Measurements from ENCODE around the gene LGMN. TPM values are rescaled to one million over a fixed set of nuclear protein-coding genes. Genes with fewer than 3 reads are reported as not detected.
A peak's percentile ranks its signal among the peaks of the same experiment; 100 is the strongest.
"Not testable (repeated sequence)": the region's sequence is repeated elsewhere in the genome, so short reads cannot be mapped to it uniquely, and the experiment has no call there.

The LGMN gene
- polyA plus RNA-seq, 1 donor from 2014 or later, result 48.0 TPM

DNA sequence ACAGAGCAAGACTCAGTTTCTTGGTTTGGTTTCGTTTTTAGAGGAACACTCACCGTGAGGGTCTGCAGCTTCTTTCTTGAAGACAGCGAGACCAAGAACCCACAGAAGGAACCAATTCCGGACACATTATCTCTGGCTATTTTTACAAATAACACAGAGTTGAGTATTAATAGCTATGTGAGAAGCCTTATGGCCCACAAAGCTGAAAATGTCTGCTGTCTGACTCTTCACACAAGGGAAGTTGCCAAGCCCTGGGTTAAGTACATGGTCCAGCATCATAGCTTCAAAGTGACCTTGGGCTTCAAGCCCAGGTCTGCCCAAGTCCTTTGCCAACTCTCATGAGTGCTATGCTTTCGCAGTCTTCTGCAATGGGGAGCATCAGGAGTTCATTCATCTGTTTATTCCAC lies 2.6 kb upstream of the LGMN start:
- no peaks in the 10 kb centered on the region for H3K9me2 ChIP-seq (ENCODE audit: insufficient read depth, low read length)
- H3K79me2 ChIP-seq (replicated peaks; ENCODE audit: insufficient read depth, low read length), result no peaks in the 10 kb centered on the region
- H3K9me3 ChIP-seq (ENCODE audit: low read length), result no peaks in the 10 kb centered on the region
- H3K9ac ChIP-seq (ENCODE audit: low read length), result no peak overlapping the region
- H2AFZ ChIP-seq (ENCODE audit: low read depth, low read length), result no peak overlapping the region
- no peak overlapping the region for H3K4me3 ChIP-seq (ENCODE audit: low read length)
- H3K27me3 ChIP-seq (ENCODE audit: insufficient read depth, low read depth, low read length), result no peaks in the 10 kb centered on the region
- no peak overlapping the region for H3K4me2 ChIP-seq (ENCODE audit: low read length)
- H4K20me1 ChIP-seq (ENCODE audit: insufficient read depth), result no peaks in the 10 kb centered on the region
- TF ChIP-seq MXI1 (conservative IDR thresholded peaks at IDR 0.05; ENCODE audit: poor library complexity, severe bottlenecking) (no peak), EZH2 (IDR thresholded peaks at IDR 0.05; ENCODE audit: borderline replicate concordance, insufficient read depth, low read length, poor library complexity, severe bottlenecking) (no peak)
- no peaks in the 10 kb centered on the region for H3F3A ChIP-seq (ENCODE audit: insufficient read depth, low read length, poor library complexity, severe bottlenecking)
- H3K36me3 ChIP-seq (ENCODE audit: insufficient read depth, low read length), result no peaks in the 10 kb centered on the region
- no peak overlapping the region for H3K27ac ChIP-seq (ENCODE audit: low read length)

DNA sequence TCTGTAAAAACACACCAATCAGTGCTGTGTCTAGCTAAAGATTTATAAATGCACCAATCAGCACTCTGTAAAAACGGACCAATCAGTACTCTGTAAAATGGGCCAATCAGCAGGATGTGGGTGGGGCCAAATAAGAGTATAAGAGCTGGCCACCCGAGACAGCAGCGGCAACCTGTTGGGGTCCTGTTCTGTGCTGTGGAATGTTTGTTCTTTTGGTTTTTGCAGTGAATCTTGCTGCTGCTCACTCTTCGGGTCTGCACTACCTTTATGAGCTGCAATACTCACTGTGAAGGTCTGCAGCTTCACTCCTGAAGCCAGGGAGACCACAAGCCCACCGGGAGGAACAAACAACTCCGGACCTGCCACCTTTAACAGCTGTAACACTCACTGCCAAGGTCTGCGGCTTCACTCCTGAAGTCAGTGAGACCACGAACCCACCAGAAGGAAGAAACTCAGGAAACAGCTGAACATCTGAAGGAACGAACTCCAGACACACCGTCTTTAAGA lies 1.8 kb upstream of the LGMN start:
- H3K9me3 ChIP-seq (ENCODE audit: low read length); H3K9me2 ChIP-seq (ENCODE audit: insufficient read depth, low read length); H3K36me3 ChIP-seq (ENCODE audit: insufficient read depth, low read length); H3K27me3 ChIP-seq (ENCODE audit: insufficient read depth, low read depth, low read length); H3F3A ChIP-seq (ENCODE audit: insufficient read depth, low read length, poor library complexity, severe bottlenecking); H3K4me3 ChIP-seq (ENCODE audit: low read length); H2AFZ ChIP-seq (ENCODE audit: low read depth, low read length); H3K79me2 ChIP-seq (replicated peaks; ENCODE audit: insufficient read depth, low read length); H3K9ac ChIP-seq (ENCODE audit: low read length); H3K27ac ChIP-seq (ENCODE audit: low read length); H3K4me2 ChIP-seq (ENCODE audit: low read length); H4K20me1 ChIP-seq (ENCODE audit: insufficient read depth): not testable (repeated sequence)

DNA sequence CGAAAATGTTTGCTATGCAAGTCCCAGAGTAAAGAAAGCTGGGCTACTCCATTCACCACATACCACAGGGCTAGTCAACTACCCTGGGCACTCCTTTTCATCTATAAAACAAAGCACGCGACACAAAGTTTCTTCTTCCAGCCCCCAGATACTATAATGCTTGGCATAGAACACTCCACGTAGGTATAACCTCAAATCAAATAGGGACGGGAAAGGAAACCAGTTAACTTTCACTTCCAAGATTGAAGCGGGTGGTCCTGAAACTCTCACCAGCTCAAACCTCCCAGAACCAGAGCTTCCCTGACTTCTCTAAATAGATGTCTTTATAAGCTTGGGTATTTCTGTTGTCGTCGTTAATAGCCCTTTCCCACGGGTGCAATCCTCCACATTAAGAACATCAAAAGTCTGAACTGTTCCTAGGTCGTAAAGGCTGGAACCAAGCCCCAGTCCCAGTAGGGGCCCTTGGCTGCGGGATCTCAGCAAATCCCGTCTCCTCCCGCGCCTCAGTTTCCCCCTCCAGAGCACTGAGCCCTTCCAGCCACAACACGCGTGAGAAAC lies 647 bp downstream of the LGMN start:
- Histone ChIP-seq H3K36me3 (ENCODE audit: insufficient read depth, low read length) (no peaks in the 10 kb centered on the region), H3F3A (ENCODE audit: insufficient read depth, low read length, poor library complexity, severe bottlenecking) (no peaks in the 10 kb centered on the region), H2AFZ (ENCODE audit: low read depth, low read length) (peak overlapping the region; percentile 75), H3K9ac (ENCODE audit: low read length) (peak overlapping the region; percentile 61), H4K20me1 (ENCODE audit: insufficient read depth) (no peaks in the 10 kb centered on the region), H3K27me3 (ENCODE audit: insufficient read depth, low read depth, low read length) (no peaks in the 10 kb centered on the region), H3K4me3 (ENCODE audit: low read length) (peak overlapping the region; percentile 85), H3K9me2 (ENCODE audit: insufficient read depth, low read length) (no peaks in the 10 kb centered on the region), H3K9me3 (ENCODE audit: low read length) (no peaks in the 10 kb centered on the region), H3K79me2 (replicated peaks; ENCODE audit: insufficient read depth, low read length) (no peaks in the 10 kb centered on the region), H3K4me2 (ENCODE audit: low read length) (peak overlapping the region; percentile 59), H3K27ac (ENCODE audit: low read length) (no peak overlapping the region)
- TF ChIP-seq MXI1 (conservative IDR thresholded peaks at IDR 0.05; ENCODE audit: poor library complexity, severe bottlenecking) (no peak), TAF1 (IDR thresholded peaks at IDR 0.05; ENCODE audit: low read depth) (no peak), RAD21 (conservative IDR thresholded peaks at IDR 0.05) (no peak), SMC3 (conservative IDR thresholded peaks at IDR 0.05; ENCODE audit: poor library complexity) (no peak), EZH2 (IDR thresholded peaks at IDR 0.05; ENCODE audit: borderline replicate concordance, insufficient read depth, low read length, poor library complexity, severe bottlenecking) (no peak), EP300 (conservative IDR thresholded peaks at IDR 0.05; ENCODE audit: poor library complexity, severe bottlenecking) (no peak), POLR2AphosphoS5 (IDR thresholded peaks at IDR 0.05) (no peak)
- TF ChIP-seq, protein P1, sequence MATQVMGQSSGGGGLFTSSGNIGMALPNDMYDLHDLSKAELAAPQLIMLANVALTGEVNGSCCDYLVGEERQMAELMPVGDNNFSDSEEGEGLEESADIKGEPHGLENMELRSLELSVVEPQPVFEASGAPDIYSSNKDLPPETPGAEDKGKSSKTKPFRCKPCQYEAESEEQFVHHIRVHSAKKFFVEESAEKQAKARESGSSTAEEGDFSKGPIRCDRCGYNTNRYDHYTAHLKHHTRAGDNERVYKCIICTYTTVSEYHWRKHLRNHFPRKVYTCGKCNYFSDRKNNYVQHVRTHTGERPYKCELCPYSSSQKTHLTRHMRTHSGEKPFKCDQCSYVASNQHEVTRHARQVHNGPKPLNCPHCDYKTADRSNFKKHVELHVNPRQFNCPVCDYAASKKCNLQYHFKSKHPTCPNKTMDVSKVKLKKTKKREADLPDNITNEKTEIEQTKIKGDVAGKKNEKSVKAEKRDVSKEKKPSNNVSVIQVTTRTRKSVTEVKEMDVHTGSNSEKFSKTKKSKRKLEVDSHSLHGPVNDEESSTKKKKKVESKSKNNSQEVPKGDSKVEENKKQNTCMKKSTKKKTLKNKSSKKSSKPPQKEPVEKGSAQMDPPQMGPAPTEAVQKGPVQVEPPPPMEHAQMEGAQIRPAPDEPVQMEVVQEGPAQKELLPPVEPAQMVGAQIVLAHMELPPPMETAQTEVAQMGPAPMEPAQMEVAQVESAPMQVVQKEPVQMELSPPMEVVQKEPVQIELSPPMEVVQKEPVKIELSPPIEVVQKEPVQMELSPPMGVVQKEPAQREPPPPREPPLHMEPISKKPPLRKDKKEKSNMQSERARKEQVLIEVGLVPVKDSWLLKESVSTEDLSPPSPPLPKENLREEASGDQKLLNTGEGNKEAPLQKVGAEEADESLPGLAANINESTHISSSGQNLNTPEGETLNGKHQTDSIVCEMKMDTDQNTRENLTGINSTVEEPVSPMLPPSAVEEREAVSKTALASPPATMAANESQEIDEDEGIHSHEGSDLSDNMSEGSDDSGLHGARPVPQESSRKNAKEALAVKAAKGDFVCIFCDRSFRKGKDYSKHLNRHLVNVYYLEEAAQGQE (IDR thresholded peaks at IDR 0.05; ENCODE audit: borderline replicate concordance), result no peak
- TF ChIP-seq, protein P2, sequence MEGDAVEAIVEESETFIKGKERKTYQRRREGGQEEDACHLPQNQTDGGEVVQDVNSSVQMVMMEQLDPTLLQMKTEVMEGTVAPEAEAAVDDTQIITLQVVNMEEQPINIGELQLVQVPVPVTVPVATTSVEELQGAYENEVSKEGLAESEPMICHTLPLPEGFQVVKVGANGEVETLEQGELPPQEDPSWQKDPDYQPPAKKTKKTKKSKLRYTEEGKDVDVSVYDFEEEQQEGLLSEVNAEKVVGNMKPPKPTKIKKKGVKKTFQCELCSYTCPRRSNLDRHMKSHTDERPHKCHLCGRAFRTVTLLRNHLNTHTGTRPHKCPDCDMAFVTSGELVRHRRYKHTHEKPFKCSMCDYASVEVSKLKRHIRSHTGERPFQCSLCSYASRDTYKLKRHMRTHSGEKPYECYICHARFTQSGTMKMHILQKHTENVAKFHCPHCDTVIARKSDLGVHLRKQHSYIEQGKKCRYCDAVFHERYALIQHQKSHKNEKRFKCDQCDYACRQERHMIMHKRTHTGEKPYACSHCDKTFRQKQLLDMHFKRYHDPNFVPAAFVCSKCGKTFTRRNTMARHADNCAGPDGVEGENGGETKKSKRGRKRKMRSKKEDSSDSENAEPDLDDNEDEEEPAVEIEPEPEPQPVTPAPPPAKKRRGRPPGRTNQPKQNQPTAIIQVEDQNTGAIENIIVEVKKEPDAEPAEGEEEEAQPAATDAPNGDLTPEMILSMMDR (IDR thresholded peaks at IDR 0.05; ENCODE audit: poor library complexity, severe bottlenecking), result no peak

Data from neural cell (in vitro differentiated cells).